ENCODE data around the gene TUBB2B.
"Not testable (repeated sequence)": the region's sequence is repeated elsewhere in the genome, so short reads cannot be mapped to it uniquely, and the experiment has no call there.

TUBB2B gene

DNA sequence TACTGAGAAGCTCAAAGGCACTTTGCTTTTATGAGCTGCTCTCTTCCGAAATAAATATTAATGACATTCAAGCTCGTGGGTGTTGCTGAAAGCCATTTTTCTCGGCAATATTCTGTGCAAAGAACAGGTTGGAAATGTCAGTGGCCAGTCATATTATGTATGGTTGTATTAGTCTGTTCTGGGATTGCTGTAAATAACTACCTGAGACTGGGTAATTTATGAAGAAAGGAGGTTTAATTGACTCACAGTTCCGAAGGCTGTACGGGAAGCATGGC is 32.1 kb downstream of the TUBB2B start:
- Histone ChIP-seq H3K4me3 (no peak overlapping the region), H3K27ac (no peak overlapping the region)
- no peak for DNase-seq (ENCODE audit: low spot score)
- TF ChIP-seq, protein P1, sequence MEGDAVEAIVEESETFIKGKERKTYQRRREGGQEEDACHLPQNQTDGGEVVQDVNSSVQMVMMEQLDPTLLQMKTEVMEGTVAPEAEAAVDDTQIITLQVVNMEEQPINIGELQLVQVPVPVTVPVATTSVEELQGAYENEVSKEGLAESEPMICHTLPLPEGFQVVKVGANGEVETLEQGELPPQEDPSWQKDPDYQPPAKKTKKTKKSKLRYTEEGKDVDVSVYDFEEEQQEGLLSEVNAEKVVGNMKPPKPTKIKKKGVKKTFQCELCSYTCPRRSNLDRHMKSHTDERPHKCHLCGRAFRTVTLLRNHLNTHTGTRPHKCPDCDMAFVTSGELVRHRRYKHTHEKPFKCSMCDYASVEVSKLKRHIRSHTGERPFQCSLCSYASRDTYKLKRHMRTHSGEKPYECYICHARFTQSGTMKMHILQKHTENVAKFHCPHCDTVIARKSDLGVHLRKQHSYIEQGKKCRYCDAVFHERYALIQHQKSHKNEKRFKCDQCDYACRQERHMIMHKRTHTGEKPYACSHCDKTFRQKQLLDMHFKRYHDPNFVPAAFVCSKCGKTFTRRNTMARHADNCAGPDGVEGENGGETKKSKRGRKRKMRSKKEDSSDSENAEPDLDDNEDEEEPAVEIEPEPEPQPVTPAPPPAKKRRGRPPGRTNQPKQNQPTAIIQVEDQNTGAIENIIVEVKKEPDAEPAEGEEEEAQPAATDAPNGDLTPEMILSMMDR (IDR thresholded peaks at IDR 0.05), result no peak

DNA sequence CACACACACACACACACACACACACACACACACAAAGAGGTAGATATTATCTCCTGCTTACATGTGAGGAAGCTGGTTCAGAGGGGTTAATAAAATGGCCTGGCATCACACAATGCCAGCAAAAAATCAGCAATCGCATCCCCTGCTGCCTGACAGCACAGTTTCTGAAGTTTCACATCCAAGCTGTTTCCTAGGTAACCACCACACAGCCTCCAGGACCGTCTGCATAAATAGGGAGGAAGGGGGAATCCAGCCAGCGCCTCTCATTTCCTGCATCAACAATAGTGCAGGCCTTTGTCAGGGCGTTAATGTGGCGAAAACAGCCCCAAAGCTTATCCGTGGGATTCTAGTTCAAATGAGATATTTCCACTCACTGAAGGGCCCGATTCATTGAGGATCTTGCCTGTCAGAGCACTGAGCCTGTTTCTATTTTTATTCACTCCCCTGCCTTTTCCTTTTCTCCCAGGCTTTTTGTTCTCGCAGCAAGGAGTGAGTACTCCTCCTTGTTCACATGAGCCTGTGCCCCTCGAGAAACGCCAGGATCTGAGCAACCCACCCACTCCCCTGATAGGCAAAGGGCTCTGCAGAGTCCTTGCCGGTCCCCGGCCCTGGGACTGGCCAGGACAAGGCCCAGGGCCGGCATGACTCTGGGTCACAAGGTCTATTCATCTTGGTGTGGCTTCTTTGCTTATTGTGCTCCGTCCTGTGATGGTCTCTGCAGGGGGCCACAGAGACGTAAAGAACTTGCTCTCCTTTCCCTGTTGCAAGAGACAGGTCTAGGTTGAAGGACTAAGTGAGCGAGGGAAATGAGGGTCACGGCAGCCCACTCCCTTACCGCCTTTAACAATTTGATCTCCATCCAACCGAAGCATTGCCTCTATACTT is 32.7 kb downstream of the TUBB2B start:
- peak overlapping the region in 1 of 2 donors; percentile 4 for H3K27ac ChIP-seq
- DNase-seq (ENCODE audit: low spot score), result no peak
- H3K4me3 ChIP-seq, result no peak overlapping the region
- TF ChIP-seq, protein P1 (IDR thresholded peaks at IDR 0.05), result no peak

DNA sequence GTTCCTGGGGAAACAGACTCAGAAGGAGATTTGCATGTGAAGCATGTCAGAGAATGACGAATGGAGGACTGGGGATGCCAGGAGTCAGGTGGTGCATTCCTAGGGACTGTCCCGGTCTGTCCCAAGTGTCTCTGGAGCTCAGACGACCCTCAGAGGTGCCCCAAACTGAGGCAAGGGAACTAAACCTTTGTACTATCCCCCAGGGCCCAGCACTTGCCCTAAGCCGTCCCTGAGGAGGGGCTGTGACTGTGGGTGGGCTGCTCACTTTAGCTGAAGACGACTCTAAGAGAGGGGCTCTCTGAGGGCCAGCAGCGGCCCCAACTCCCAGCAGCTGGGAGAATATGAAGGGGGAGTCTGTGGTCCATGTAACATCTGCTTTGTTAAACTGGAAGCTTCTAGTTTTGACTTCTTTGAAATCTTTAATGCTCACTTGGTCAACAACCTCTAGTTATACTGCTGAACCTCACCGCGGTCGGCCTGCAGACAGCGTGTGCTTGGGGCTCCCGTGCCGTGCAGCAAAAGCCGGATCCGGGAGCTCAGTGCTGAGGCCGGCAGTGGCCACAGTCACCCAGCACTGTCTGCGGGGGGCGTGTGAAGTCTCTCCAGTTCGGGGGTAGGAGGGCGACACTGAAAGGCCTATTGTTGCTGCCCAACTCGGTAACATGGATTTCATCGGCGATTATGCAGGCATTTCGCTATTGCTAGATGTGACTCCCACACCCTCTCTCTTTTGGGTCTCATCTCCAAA is 34.2 kb downstream of the TUBB2B start:
- H3K27ac ChIP-seq, result no peak overlapping the region
- TF ChIP-seq, protein P1 (IDR thresholded peaks at IDR 0.05), result no peak
- DNase-seq (ENCODE audit: low spot score), result no peak
- no peak overlapping the region for H3K4me3 ChIP-seq

DNA sequence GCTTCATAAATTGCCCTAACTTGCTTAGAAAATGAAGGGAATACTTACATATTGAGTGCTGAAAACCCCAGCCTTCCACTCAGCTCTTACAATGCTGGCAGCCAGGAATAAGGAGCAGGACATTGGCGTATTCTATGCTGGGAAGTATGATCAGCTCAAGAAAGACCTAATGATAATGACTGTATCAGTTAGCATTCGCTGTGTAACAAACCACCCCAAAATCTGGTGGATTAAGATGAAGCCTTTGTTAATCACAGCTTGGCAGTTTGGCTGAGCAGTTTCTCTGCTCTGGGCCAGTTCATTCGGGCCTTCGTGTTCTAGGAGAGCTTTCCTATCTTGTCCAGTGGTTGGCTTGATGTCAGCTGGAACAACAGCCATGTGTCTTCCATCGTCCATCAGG is 36.7 kb downstream of the TUBB2B start:
- H3K27ac ChIP-seq, result no peak overlapping the region
- H3K4me3 ChIP-seq, result no peak overlapping the region
- TF ChIP-seq, protein P1 (IDR thresholded peaks at IDR 0.05), result no peak
- DNase-seq (ENCODE audit: low spot score), result no peak

DNA sequence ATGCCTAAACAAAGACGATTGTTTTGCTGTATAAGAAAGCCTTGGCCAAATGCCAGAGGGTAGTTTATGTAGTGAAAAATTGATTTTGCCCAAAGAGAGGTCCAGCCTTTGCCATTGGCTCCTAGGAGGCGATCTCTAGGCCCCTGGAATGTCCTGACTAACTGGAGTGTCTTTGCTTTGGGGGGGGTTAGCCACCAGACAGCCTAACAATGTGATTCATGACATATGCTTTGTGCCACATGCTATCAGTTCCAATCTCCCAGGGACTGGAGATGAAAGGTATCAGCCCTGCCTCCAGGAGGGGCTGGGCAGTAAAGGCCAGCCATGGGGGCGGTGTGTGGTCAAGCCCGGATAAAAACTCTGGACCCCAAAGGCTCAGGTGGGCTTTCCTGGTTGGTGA is 37.4 kb downstream of the TUBB2B start:
- H3K27ac ChIP-seq, result no peak overlapping the region
- TF ChIP-seq, protein P1 (IDR thresholded peaks at IDR 0.05), result no peak
- DNase-seq (ENCODE audit: low spot score), result no peak
- no peak overlapping the region for H3K4me3 ChIP-seq

DNA sequence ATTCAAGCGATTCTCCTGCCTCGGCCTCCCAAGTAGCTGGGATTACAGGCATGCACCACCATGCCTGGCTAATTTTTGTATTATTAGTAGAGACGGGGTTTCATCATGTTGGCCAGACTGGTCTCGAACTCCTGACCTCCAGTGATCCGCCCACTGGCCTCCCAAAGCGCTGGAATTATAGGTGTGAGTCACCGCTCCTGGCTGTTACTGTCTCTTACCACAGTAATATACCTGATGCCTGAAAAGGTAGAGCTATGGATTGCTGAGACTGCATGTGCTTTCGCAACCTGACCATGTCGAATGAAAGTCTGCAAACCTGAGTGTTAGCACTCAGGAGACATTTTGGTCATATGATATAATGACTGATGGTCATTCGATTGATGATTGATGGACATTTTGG is 38.3 kb downstream of the TUBB2B start:
- not testable (repeated sequence) for H3K27ac ChIP-seq; DNase-seq (ENCODE audit: low spot score); H3K4me3 ChIP-seq

DNA sequence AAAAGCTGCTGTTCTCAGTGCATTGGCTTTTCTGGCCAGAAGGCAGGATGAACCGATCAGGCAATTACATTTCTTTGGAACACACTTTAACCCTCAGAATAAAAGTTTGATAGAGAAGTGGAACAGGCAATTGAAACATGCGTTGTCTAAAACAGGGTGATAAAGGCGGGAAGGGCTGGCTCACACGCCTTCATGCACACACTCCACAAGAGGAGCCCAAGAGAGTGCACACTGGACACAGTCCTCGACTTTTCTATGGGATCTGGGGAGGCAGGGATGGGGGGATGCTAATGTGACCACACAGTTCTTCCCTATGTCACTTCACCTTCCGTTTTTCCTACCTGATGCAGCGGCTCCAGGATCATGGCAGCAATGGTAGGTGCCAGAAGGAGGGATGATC is 39.2 kb downstream of the TUBB2B start:
- no peak overlapping the region for H3K4me3 ChIP-seq

More for the DNA sequence above, 39.2 kb downstream of the TUBB2B start:
- TF ChIP-seq, protein P1 (IDR thresholded peaks at IDR 0.05), result no peak
- H3K27ac ChIP-seq, result no peak overlapping the region
- DNase-seq (ENCODE audit: low spot score), result no peak
